Muscle of arm (tissue), 12 donors: ENCODE data around the gene MYLK. TPM values are rescaled to one million over a fixed set of nuclear protein-coding genes. Genes with fewer than 3 reads are reported as not detected.

Experiments
- DNase-seq: peaks from one replicate; pipeline ENCODE4 v3.0.0-alpha.2; 2013
- polyA plus RNA-seq, 12 donors: library from polyadenylated mRNA; unstranded; fragments of 120-200 nt; gene quantifications; one replicate each; pipeline ENCODE4 v1.2.1, GENCODE V29; 2013; ENCODE audit not compliant: insufficient read length in 12 of 12

MYLK gene
- polyA plus RNA-seq, 12 donors, result 15.4 to 109 (median 22.5) TPM; not detected in 1

GRCh38 chr3:123679712-123680386, 204.3 kb downstream of the MYLK start:
- no peak for DNase-seq

GRCh38 chr3:123678108-123678511, 206.0 kb downstream of the MYLK start:
- DNase-seq, result no peak

- no peak for DNase-seq
These were observed 211.5 kb downstream of the MYLK start for GRCh38 chr3:123672429-123673146.

GRCh38 chr3:123670743-123671142, 213.4 kb downstream of the MYLK start:
- no peak for DNase-seq

GRCh38 chr3:123668906-123669305, 215.2 kb downstream of the MYLK start:
- no peak for DNase-seq

GRCh38 chr3:123667784-123668183, 216.3 kb downstream of the MYLK start:
- no peak for DNase-seq

GRCh38 chr3:123664753-123665152, 219.4 kb downstream of the MYLK start:
- DNase-seq, result no peak

GRCh38 chr3:123663977-123664376, 220.2 kb downstream of the MYLK start:
- DNase-seq, result no peak

- no peak for DNase-seq
These were observed 222.2 kb downstream of the MYLK start for GRCh38 chr3:123661973-123662372.

- peak; percentile 77 for DNase-seq
These were observed 223.2 kb downstream of the MYLK start for GRCh38 chr3:123660900-123661299.

GRCh38 chr3:123660141-123660675, 223.9 kb downstream of the MYLK start:
- no peak for DNase-seq

GRCh38 chr3:123658852-123659206, 225.3 kb downstream of the MYLK start:
- no peak for DNase-seq

GRCh38 chr3:123658118-123658851, 225.8 kb downstream of the MYLK start:
- DNase-seq, result no peak

GRCh38 chr3:123657568-123657967, 226.6 kb downstream of the MYLK start:
- DNase-seq, result no peak

- DNase-seq, result no peak
These were observed 227.0 kb downstream of the MYLK start for GRCh38 chr3:123657111-123657510.

GRCh38 chr3:123656691-123657090, 227.4 kb downstream of the MYLK start:
- DNase-seq, result no peak

GRCh38 chr3:123656274-123656673, 227.9 kb downstream of the MYLK start:
- DNase-seq, result no peak

- DNase-seq, result no peak
These were observed 228.7 kb downstream of the MYLK start for GRCh38 chr3:123655400-123655799.

GRCh38 chr3:123653221-123653682, 230.9 kb downstream of the MYLK start:
- no peak for DNase-seq

- peak; percentile 79 for DNase-seq
These were observed 231.7 kb downstream of the MYLK start for GRCh38 chr3:123652342-123652984.

GRCh38 chr3:123651449-123652341, 232.4 kb downstream of the MYLK start:
- DNase-seq, result no peak
